Activated T-cell treated with anti-CD3 and anti-CD28 coated beads for 1 hour (primary cell): ENCODE results near the gene COL6A6.

Experiments
- DNase-seq: peaks from one replicate; pipeline ENCODE4 v3.0.0-alpha.2; 2020; ENCODE audit warnings: low read depth

COL6A6 gene

GRCh38 chr3:130516645-130517512 lies at the start of gene COL6A6:
Gene COL6A6 (plus strand): TSS chr3:130517177. CDS start chr3:130560365, 43,188 bp downstream.
- no peak for DNase-seq

DNA sequence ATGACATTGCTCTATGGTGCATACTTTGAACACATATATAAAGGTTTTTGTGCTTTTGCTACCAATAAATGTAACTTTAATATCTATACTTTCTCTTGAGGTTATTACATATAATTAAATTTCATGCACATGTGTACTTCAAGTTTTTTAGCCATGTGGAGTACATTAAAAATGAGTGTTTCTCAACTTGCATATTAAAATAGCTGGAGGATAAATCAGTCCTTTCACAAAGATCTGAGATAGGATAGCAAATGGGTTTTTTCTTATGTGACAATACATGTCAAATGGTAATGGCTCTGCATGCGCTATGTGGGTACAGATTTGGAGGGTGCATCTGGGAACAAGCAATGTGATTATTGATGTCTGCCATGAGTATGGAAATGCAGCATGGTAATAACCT lies 48.7 kb upstream of the COL6A6 start:
- no peak for DNase-seq

- no peak for DNase-seq
Measured at GRCh38 chr3:130470126-130470525, 46.9 kb upstream of the COL6A6 start.

DNA sequence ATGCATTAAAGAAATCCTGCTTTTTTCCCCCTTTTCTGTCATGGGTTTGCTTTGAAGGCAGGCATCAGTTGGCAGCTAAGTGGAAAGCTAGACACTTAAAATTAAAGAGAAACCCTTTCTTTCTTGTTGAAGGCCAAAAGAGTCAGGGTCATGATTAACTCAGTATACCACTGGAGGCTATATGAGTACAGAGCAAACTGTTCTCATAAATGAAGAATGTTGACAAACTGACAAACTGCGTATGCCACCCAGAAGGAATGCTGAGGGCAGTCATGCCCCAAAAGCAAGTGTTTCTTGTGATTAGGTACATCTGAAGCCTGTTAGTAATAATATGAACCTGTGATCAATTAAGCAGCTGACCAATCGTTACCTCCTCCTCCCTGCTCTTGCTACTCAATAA lies 43.6 kb upstream of the COL6A6 start:
- no peak for DNase-seq

GRCh38 chr3:130480736-130481135 lies 36.2 kb upstream of the COL6A6 start:
- DNase-seq: no peak

DNA sequence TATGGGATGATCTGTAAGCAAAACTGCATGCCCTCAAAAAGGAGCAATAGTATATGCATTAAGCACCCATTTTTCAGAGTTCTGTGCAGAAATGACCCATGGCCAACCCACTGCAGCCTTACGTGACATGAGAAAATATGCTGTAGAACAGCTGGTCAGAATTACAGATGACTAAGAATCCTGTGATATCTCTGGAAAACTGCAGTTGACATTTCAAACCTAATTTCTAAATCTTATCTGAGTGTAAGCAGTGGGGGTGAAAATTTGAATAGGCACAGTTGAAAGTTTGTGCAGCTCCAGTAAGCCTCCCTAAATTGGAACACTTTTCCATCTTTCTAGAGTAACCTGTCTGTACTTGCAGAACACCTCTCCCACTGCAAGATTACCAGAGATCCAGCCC lies 28.7 kb upstream of the COL6A6 start:
- no peak for DNase-seq

DNA sequence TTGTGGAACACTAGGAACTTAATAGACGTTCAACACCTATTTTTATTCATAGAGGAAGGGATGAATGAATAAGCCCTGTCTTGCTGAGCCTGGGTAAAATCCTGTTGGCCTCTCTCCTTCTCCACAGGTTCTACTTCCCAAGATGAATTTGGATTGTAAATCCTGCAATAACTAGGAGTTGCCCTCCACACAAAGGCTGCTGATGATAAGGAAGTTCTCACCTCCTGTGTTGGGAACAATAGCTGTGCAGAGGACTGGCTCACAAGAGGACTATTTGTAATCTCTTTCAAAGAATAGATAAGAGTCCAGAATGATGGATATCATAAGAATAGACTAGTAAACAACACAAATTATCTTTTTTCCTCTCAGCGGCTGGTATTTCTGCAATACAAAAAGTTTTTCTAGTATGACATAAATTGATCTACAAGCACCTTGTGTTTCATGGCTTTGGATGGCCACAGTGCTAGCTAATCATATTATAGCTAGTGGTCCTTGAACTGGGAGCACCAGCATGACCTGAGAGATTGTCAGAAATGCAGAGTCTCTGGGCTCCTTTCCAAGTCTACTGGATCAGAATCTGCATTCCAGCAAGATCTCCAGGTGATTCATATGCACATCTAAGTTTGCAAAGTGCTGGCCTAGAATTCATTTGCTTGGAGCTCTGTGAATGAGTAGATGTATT lies 28.1 kb upstream of the COL6A6 start:
- no peak for DNase-seq

GRCh38 chr3:130490241-130490640 lies 26.7 kb upstream of the COL6A6 start:
- DNase-seq: no peak

GRCh38 chr3:130491431-130491830 lies 25.5 kb upstream of the COL6A6 start:
- no peak for DNase-seq

DNA sequence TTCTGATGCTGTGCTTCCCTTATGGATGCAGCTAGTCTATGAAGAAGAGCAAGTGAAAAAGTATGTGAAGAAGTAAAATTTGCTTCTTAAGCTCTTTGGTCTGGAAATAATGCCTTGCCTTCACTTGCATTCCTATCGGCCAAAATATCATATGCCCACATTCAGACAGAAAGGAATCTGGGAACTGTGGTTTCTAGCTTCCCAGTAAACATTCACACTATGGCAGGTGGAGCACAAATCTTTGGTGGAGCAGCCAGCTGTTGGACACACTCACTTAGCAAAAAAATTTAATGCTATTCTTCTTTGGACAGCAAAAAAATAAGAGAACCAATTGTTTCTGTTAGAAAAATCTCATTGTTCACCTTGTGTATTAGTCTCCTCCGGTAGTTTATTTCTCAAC lies 12.3 kb upstream of the COL6A6 start:
- no peak for DNase-seq

DNA sequence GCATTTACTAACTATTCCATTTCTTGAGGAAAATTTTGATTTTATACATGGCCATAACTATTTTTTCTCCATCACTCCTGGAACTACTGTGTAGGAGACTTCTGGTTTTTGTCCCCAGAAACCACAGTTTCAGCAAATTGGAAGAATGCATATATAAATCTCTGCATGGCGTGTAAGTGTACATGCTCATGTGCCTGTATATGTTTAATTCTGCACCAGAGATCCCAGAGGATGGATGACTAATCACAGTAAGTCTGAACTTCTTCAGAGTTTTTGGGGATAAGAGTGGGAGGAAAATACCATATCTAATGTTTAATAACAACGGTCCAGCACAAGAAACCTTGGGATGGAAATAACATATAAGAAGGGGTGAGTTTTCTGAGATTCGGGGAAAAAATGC lies 10.9 kb upstream of the COL6A6 start:
- no peak for DNase-seq

- no peak for DNase-seq
Measured at GRCh38 chr3:130507746-130508145, 9.2 kb upstream of the COL6A6 start.

DNA sequence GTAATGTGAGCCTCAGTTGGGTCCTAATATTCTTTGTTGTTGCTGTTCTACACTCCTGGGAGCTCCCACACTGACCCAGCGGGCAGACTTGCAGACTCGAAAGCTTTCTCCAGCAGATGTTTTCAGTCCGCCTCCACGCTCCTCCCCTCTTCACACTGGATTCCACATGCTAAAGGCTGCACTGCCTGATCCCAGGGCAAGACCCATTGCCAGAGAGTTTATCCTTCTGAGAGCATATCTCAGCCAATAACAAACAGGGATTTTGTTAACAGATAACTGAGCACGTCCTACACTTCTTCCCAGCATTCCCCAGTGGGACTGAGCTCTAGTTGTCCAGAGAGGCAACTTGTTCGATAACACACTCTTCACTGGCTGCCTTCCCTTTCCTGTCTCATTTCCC lies 8.0 kb upstream of the COL6A6 start:
- DNase-seq: no peak

DNA sequence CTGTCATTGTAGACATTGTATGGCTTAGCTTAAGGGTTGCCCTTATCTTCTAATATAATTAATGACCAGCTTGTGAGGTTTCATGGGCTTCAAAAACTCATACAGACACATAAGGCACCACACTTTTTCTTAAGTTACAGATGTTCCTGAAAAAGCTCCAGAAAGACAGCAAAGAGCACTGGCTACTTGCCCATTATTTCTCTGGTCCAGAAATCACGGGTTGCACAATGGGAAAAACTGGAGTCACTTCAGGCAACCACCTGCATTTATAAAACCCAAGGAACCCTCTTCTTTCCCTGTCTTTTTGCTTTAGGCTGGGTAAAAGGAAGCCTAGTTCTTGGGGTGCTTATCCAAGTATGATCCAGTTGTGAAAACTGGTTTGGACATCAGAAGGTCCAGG lies 2.3 kb upstream of the COL6A6 start:
- no peak for DNase-seq

- DNase-seq: no peak
Measured at GRCh38 chr3:130515755-130516154, 1.2 kb upstream of the COL6A6 start.

DNA sequence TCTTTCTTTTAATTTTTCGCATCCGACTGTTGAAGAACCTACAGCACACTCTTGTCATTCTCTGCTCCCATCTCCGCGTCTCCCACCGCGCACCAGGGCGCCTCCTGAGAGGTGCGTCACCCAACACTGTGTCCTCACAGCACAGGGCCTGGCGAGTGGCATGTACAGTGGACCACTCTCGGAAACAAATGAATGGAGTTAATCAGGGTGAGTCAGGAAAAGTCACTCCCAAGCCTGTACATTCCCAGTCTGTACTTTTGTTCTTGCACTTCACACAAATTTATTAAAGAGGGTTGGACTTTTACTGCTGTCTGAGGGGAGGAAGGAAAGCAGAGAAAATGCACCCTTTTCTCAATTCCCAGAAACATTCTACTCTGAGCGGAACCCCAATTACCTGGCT lies 625 bp downstream of the COL6A6 start:
- DNase-seq: no peak

GRCh38 chr3:130519754-130520153 lies 2.8 kb downstream of the COL6A6 start:
- DNase-seq: no peak

DNA sequence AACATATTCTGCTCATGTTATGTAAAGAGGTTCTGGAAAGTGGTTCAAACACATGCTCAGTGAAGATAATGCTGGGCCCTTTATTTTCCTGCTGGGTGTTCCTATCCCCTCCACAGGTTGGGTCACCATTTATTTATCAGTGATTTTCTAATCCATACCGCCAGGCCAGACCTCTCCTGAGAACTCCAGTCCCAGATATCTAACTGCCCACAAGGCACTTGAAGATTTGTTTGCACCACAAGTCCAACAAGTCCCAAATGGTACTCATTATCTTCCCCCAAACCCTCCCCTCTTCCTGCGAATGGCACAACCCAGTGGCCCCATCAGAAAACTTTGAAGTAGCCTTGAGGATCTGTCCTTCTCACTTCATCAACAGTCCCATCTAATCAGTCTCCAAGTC lies 5.4 kb downstream of the COL6A6 start:
- DNase-seq: no peak

DNA sequence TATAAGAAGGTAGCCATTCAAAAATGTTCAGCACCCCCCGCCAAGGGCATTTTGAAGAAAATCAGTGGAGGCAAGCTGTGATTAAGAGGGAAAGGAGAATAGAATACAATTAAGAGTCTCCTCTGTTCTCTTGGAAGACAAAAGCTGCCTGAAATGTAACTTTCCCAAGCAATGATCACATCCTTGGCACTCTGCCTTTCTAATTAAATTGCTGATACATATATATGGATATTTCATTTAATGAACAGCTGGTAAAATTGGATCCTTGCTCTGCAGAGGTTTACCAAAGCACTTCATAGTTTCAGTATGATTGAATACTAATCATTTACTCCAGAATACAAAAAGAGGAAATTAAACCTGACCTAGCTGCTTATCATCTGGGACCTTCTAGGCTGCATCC lies 10.4 kb downstream of the COL6A6 start:
- DNase-seq: no peak

DNA sequence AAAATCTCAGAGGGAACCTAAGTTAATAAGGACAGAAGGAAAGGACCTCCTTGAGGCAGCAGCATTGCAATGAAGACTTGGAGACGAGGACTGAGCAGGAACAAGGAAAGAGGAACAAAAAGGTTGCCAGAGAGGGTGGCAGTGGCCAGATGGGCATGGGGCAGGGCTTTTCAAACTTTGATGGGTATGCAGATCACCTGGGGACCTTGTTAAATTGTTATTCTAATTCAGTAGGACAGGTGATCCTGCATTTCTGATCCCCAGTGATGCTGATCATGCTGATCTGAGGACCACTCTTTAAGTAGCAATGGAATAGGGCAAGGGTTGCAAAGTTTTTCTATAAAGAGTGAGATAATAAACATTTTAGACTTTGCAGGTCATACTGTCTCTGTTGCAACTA lies 11.1 kb downstream of the COL6A6 start:
- no peak for DNase-seq

GRCh38 chr3:130529486-130530215 lies 12.7 kb downstream of the COL6A6 start:
- DNase-seq: no peak

DNA sequence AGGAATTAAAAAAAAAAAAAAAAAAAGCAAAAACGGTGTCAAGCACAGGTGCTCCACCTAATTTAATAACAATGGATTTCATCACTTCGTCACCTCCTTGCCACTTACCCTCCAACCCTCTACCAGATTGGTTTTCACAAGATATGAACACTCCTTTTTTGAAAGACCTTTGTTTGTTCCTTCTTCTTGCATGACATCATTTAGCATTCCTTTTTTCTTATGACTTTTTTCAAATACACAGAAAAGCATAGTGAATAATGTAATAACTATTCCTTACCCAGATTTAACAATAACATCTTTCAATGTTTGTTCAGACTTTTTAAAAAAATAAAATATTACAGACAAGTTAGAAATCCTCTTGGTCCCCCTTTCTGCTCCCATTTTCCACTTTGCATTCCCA lies 16.3 kb downstream of the COL6A6 start:
- no peak for DNase-seq
